HG02571 (cell line): ENCODE results near the gene CNTNAP2.

ENCODE experiments used
- ATAC-seq: cut with Tn5 transposase; IDR thresholded peaks from one replicate; pipeline ENCODE4 v1.9.1; 2021; ENCODE audit warnings: mild to moderate bottlenecking, moderate library complexity; ENCODE audit not compliant: unreplicated experiment

Gene CNTNAP2

DNA sequence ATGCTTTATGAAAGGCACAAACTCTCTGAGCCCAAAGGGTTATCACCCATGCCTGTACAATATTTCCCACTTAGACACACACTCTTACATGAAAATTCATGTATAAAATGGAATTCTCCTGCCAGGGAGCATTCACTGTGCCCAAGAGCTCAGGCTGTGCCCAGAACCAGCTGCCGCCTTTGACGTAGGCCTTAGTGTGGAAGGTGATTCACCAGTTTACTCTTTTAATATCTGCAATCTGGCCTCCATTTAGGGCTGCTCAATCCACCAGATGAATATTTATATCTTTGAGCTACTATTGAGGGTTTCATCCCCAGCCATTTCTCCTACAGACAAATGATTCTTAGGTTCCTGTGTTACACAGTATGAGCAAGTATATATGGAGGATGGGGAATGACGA lies 849.7 kb downstream of the CNTNAP2 start:
- ATAC-seq = no peak

DNA sequence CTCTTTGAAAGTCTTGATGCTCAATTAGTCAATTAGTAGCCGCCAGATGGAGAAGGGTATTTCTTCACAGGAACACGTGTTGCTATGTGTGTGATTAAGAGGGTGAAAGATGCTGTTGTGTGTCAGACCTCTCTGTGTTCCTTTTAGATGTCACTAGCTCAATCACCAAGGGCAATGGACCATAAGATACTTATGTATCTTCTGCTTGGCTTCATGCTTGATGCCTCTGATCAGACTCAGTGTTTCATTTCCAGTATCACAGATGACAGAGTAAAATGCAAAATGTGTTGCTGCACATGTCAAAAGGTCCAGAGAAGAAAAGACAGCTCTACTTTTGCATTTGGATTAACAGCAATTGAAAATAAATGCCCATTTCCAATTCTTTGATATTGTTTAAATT lies 865.9 kb downstream of the CNTNAP2 start:
- no peak for ATAC-seq

DNA sequence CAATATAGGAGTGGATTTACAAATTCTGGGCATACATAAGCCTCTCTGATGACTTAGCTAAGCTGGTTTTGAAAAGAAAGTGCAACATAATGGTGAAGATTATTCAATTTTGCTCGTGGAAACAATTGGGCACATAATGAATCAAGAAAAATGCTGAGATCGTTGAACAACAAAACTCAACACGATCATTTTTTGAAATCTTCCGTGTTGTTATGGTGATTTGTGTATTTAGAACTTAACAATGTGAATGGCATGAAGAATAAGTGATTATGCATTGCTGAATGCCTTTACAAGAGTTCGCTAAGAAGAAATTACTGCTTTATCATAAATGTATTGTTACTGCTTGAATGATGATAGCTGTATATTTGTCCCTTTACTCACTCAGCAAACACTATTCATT lies 875.0 kb downstream of the CNTNAP2 start:
- no peak for ATAC-seq

DNA sequence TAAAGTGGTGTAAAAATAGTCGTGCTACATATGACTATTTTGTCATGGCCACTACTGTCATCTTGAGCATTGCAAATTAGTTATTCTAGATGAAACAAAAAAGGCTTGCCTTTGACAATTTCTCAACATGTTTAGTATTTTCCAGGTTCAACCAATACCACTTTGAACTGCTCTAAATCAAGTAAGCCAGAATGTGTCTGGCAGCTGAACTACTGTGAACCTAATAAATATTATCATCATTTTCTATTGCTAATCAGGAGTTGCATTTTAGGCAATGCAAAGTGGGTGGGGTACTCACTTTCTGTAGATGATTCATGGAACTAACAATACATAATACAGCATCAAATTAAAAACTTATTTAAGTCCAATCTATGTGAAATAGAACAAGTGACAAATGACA lies 877.2 kb downstream of the CNTNAP2 start:
- ATAC-seq = no peak

DNA sequence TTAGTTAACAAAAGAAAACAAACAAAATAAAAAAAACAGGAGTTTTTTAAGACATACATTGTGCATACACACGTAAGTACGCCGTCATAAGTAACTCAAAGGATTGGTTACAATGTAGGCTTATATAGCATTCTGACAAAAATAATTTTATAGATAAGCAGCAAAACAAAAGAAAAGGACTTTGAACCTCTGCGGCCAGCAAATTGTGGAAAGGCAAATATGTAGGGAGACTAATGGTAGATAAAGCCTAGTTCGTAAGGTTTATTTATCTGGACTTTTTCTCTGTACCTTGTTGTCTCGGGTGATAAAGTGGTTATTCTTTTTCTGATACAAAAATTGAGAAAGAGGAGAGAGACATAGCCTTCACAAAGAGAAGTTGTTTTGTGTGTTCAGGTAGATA lies 891.9 kb downstream of the CNTNAP2 start:
- no peak for ATAC-seq

DNA sequence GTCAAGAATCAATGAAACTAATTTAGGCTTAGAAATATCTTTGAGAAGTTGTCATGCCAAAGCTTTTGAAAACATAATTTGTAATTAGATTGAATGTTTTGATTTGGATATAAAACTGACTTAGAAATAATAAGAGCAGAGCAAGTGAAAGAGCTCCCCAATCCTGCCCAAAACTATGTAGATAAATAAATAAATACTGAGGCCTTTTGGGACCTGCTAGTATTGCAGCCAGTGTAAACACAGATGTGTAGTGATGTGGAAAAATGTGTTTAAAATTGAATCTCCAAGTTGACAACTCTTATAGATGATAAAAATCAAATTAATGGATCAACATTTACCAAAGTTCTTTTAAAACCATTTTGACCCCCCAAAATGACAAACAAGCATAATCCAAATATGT lies 896.1 kb downstream of the CNTNAP2 start:
- no peak for ATAC-seq

DNA sequence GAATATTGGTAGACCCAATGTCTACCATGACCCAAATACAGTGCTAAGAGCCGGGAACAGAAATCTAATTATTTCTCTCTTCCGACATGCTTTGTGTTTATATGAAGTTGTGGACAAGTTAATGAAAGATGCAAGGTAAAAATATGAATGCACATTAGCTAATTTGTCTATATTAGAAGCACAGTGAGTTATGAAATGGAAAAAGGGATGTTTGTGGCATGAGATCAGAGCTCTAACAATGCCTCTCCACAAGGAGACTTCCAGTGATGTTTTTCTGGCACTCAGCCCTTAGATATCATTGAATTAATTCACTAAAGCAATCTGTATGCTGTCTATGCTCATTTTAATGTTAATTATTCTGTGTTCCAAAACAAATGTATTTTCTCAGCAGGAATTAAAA lies 897.2 kb downstream of the CNTNAP2 start:
- ATAC-seq = no peak

DNA sequence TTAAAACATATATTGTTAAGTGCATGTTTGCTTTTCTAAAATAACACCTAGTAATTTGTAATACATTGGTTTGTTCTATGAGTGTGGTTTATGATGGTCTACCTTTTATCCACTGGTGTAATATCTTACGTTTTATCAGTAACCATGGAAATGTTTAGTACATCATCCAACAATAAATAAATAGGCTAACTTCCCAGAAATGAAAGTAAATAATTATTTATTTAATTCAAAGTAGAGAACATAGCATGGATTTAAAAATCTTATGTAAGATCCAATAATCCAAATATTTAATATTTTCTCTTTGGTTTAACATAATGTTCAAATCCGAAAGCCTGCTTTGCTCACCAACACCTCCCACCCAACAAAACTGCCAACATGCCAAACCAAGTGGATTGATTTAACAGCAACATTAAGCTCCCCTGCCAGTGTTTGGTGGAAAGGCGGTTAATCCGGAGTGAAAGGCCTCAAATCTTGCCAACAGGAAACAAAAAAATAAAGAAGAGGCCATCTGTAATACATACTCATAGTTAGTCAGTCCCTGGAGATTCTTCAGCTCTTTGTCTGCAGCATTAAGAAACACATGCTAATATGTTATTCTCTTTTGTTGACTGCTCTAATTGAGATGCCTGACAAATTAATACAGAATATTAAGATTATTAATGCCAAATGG lies 897.8 kb downstream of the CNTNAP2 start:
- no peak for ATAC-seq

DNA sequence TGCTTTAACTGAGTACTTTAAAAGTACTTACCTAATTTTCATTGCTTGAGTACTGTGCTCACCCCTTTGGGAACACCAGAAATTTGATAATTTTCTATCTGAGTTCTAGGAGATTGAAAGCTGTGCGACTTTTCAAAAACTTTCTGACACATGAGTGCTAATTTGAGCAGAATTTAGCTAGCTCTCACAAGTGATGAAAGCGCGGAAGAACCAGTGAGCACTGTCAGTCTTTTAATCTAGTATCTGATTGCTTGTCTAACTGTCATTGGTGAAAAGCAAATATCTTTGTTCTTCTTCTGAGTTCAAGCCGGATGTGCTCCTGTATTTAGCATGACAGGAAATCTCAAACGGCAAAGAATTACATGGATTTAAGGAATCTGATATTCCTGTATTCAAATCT lies 899.4 kb downstream of the CNTNAP2 start:
- ATAC-seq = no peak

DNA sequence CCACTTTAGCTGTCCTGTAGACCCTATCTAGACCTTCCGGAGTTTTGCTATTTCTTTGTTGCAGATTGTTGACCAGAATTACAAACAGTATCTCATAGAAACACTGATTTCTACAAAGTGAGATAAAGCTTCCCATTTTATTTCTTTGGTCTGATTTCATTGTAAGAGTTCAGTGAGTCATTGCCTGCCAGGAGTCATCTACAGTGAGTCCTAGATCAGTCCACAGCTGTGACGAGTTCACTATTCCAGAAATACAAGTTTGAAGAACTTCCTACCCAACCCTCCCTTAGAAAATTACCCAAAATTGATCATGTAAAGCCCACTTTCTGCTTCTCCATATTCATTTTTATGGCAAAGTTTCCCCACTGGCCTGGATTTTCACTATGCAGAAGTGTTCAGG lies 905.5 kb downstream of the CNTNAP2 start:
- no peak for ATAC-seq

DNA sequence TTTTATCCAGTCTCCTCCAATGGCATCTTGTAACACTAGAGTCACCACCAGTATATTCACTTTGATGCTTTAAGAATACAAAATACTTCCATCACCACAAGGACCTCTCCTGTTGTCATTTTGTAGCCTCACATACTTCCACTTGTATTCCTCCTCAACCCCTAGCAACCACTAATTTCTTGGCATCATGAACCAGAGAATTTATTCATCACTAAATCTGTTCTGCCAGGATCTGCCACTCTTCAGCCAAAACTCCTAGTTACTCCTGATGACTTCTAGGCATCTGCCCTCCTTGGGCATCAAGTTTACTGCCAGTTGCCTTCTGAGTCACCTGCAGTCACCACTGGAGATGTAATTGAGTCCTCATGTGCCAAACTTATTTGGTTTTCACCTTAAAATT lies 906.8 kb downstream of the CNTNAP2 start:
- ATAC-seq = no peak

DNA sequence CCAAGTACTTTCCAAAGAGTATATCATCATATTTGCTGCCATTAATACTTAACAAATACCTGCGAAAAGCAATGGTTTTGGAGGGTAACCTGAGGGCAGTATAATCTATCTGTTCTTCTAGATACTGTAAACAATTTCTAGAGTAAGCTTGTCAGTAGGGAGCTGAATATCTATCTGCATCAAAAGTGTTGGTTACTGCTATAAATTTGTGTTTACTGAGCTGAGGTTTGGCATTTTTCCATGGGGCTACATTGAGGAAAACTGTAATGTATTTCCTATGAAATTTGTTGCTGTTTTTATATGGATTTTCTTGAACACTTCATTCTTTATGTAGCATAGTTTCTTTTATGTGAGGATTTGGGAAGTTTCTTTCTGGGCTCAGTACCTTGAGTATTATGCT lies 913.4 kb downstream of the CNTNAP2 start:
- no peak for ATAC-seq

DNA sequence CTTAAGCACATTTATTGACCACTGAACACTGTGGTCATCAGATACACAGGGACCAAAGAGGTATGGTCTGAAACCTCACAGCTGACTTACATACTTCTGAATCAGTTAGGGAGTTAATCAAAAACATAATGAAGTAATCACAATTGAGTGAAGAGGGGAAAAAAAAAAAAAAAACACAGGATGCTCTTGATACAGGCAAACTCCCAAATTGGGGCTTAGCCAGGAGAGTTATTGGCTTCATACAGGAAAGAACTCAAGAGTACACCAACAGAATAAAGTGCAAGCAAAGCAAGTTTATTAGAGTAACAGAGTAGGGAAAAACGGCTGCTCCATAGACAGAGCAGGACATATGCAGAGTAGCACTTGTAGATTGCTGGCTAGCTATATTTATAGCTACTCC lies 917.0 kb downstream of the CNTNAP2 start:
- no peak for ATAC-seq

DNA sequence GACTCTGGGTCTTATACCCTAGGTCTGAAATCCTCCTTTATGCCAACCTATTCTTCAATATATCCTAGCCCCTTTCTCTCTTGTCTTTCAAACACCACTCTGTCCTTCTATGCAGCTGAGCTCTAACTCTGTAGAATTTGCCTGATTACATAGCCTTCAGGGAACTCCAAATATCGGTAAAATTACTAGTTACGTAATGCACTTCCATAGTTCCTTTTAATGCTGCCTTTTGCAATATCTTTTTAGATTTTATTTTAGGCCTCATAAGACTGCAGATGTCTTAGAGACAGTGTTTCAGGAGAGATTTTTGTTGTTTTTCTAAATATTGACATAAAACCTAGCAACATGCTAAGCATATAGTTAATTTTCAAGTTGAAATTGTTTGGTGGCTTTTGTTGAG lies 924.8 kb downstream of the CNTNAP2 start:
- no peak for ATAC-seq

DNA sequence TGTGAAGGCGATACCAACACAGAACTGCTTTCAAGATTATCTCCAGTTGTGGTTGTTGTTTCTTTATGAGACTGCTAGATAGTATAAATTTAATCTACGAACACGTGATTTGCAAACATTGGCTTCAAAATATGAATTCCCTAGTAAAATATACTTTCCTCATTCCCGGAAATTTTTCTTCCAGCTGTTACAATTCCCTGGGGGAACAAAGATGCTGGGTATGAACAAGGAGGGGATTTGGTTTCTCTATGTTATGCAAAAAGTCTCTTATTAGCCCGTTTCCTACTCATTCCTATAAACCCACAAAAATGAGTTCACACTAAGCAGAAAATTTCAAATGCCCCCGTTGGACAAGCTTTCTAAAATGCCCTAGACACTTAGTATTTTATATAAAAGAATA lies 928.3 kb downstream of the CNTNAP2 start:
- no peak for ATAC-seq

DNA sequence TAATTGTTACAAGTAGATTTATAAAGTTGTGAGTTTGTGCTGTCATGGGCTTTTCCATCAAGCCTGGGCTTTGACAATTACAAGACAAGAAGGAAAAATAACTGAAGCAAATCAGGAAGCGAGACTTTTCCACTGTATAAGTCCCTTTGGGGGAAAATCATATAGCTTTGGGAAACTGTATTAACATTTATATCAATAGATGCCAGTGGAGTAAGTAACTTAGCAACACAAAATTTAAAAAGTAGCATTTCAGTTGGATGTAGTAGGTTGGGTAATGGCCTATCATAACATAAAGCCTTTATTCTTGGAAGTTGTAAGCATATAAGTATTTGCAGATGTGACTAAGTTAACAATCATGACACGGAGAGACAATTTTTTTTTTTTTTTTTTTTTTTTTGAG lies 931.1 kb downstream of the CNTNAP2 start:
- ATAC-seq = no peak

DNA sequence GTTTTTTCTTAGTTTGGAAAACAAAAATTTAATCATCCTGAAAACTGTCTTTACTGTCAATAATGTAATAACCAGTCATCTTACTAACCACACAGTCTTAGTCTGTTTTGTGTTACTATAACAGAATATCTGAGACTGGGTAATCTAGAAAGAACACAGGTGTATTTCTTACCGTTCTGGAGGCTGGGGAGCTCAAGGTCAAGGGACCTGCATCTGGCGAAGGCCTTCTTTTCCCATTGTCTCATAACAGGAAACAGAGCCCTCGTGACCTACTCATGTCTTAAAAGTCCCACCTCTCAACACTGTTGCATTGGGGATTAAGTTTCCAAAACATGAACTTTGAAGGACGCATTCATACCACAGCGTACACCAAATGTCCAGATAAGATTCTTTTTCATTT lies 932.3 kb downstream of the CNTNAP2 start:
- ATAC-seq = no peak

DNA sequence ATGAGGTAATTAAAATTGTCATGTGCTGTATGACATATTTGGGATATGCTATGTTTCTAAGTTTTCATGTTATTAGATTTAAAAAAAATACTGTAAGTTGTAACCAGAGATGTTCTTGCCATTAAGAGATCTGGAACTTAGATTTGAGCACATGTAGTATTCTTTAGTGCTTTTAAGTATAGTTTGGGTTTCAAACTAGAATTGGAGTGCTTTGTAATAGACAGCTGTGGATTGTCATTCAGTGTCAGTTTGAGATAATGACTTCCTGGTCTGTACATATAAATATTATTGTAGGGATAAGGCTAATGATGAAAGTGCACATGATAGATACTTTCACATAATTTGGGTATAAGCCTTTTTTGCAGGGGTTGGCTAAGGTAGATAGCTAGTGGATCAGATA lies 936.2 kb downstream of the CNTNAP2 start:
- no peak for ATAC-seq

DNA sequence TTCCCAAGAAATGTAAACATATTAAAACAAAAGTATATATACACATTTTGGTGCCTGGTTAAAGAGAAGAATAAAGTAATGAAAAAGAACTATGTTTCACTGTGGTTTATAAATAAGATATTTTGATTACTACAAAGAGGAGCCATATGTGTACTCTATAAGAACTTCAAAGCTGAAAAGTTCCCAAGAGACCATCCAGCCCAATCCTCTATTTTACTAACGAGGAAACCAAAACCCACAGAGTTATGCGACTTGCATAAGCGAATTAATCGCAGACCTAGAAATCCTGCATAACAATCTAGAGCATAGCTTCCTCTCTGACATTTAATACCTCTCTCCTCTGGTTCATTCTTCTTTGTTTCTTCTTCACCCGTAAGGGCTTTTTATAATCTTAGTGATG lies 937.1 kb downstream of the CNTNAP2 start:
- no peak for ATAC-seq

DNA sequence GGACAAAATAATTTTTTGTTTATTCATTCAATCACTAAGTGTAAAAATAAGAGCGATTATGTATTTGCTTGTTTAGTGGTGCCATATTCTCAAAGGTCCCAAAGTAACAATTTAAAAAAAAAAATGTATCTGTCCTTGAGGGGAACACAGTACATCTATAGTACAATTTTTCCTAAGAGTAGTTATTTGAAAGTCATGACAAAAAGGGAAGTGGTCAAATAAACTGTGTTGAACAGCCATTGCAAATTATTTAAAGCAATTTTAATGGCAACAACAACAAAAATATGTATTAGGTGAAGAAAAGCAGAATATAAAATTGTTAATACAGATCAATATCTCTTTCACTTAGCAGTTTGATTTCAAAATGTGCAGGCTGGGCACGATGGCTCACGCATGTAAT lies 943.5 kb downstream of the CNTNAP2 start:
- no peak for ATAC-seq

DNA sequence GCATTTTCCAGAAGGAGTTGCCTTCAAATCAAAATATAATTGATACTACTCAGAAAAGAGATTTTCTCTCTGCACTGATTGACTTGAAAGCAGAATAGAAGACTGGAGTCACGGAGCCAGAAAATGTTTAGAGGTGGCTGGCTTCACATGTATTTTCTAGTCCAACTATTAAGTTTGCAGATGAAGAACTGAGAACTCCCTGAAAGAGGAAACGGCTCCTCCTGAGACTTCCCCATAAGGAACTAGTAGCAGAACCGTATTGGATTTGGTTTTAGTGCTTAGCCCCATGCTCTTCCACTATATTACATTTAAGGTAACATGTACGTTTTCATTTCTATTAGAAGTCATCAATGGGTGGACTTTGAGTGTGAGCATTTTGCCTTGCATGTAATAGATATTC lies 946.3 kb downstream of the CNTNAP2 start:
- no peak for ATAC-seq

DNA sequence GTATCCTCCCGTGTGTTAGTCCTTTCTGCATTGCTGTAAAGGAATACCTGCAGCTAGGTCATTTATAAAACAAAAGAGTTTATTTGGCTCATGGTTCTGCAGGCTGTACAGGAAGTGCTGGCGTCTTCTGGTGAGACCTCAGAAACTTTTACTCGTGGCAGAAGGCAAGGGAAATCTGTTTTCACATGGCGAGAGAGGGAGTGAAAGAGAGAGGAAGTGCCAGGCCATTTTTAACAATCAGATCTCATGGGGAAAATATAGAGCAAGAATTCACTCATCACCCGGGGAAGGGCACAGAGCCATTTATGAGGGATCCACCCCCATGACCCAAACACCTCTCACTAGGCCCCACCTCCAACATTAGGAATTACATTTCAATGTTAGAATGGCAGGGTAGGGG lies 952.2 kb downstream of the CNTNAP2 start:
- ATAC-seq = no peak

DNA sequence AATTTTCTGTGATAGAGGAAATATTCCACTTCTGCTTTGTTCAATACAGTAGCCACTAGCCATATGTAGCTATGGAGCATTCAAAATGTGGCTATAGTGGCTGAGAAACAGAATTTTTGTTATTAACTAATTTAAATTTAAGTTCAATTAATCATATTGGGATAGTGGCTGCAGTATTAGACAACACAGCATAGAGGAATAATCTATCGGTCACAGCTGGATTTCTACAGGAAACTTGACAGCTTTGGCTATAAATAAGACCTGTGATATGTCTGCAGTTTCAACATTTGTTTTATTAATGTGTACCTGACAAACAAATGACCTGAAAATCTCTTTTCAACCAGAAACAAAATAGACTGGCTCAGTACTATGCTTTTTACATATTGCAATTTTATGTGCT lies 953.2 kb downstream of the CNTNAP2 start:
- ATAC-seq = no peak

DNA sequence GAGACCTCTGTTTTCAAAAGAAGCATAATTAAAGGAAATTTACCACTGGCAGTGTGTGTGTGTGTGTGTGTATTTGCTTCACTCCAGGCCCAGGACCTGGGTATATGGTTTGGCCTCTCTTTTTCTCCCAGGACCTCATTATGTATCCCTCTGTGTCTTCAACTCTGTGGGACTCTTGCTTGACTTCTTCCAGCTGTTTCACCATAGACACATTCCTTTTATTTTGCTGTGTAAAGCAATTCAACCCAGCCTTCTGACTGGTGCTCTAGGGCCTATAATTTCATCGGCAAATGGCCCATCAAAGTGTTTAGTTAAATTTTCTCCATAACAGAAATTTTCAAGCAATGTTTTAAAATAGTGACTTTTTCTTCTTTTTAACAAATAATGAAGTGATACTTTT lies 954.3 kb downstream of the CNTNAP2 start:
- ATAC-seq = no peak
